ENCODE data around the gene ARHGAP30.

DNA sequence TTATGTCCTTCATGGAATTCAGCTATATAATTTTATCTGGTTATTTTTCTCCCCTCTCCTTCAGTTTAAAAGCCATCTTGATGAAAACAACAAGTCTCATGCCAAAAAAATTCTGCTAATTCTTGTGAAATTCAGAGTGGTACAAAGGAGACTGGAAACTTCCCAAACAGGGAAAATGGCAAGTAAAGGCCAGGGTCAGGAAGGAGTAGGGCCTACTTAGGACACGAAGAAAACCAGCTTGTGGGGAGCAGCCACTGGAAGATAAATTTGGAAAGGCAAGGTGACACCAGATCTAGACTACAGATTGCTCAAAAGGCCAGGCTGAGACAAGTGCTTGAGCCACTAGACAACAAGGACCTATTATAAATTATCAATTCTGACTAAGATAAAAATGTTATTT, 37.3 kb downstream of the ARHGAP30 start:
- TF ChIP-seq POLR2A (IDR thresholded peaks at IDR 0.05; ENCODE audit: low read depth, low read length) (no peak), POLR2AphosphoS5 (IDR thresholded peaks at IDR 0.05; ENCODE audit: low read depth, low read length) (no peak), TAF1 (IDR thresholded peaks at IDR 0.05; ENCODE audit: low read depth, low read length) (no peak), POU2F2 (IDR thresholded peaks at IDR 0.05; ENCODE audit: low read depth, low read length) (no peak), SPI1 (IDR thresholded peaks at IDR 0.05; ENCODE audit: low read depth, low read length) (no peak)

Data from GM12891 (cell line).